NT2/D1 (cell line): ENCODE measurements around the gene ZFHX3.

Source experiments
- SUZ12 ChIP-seq: IDR thresholded peaks from 2 replicates; pipeline ENCODE4 v1.6.1; 2011; ENCODE audit not compliant: insufficient read length, insufficient read depth; ENCODE audit errors: extremely low read depth
- YY1 ChIP-seq: IDR thresholded peaks from 2 replicates; pipeline ENCODE4 v1.6.1; 2011; ENCODE audit not compliant: insufficient read length, insufficient read depth
- ZNF274 ChIP-seq: IDR thresholded peaks from 2 replicates; pipeline ENCODE4 v1.6.1; 2011; ENCODE audit warnings: mild to moderate bottlenecking, low read depth, low read length

DNA sequence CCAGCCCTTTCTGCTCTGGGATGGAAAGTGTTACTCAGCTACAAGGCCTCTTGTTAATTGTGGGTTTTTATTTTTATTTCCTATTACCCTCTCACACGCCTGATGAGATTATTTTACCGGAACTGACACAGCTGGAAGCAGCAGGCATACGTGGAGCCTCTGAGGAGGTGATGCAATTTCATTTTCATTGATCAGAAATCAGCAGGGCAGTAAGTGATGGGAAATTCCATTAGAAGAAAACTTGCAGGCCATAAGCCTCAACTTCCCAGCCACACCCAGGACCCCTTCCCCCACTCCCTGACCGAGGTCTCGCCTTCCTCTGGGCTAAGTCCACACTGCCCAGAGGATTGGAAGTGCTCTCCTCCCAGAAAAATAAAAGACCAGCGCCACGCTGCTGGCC, 69.7 kb downstream of the ZFHX3 start:
- TF ChIP-seq YY1 (no peak), ZNF274 (no peak), SUZ12 (no peak)
